Measurements from ENCODE around the gene CSNK1G1. TPM values are rescaled to one million over a fixed set of nuclear protein-coding genes. Genes with fewer than 3 reads are reported as not detected.
A peak's percentile ranks its signal among the peaks of the same experiment; 100 is the strongest.

CSNK1G1 gene
- polyA plus RNA-seq, 2 of the 4 experiments (the other 2 are of a cell fraction): 11.0 to 36.3 TPM

- TF ChIP-seq PHF8 (IDR thresholded peaks at IDR 0.05; ENCODE audit: borderline replicate concordance, low read depth) (no peak), ZFP36 (IDR thresholded peaks at IDR 0.05; ENCODE audit: borderline replicate concordance, partially characterized antibody) (no peak), HOXB5 (CRISPR knock-in tag; IDR thresholded peaks at IDR 0.05) (no peak), ZC3H11A (IDR thresholded peaks at IDR 0.05) (no peak), FOXS1 (CRISPR knock-in tag; IDR thresholded peaks at IDR 0.05) (no peak), KDM5A (IDR thresholded peaks at IDR 0.05) (no peak), RNF2 (IDR thresholded peaks at IDR 0.05; ENCODE audit: borderline replicate concordance, low read depth) (no peak), CBX2 (IDR thresholded peaks at IDR 0.05; ENCODE audit: borderline replicate concordance, low read depth) (no peak)
- Histone ChIP-seq H3K4me3 (no peak overlapping the region), H3K4me2 (no peak overlapping the region), H3K9me3 (no peaks in the 10 kb centered on the region), H3K27ac (no peak overlapping the region), H3K4me1 (peaks cover 24% of the 10 kb centered on the region)
- ChIA-PET CTCF (no interaction called here), POLR2A (no interaction called here)
- no peak for DNase-seq (ENCODE audit: low read depth in 1 of 2, low spot score in 1 of 2)
- WGBS (ENCODE audit: missing lambda C conversion rate): 67% methylated on average over 2 of the region's 2 CpGs
- peak; percentile 78 for FAIRE-seq
- ATAC-seq: no peak
Measured at GRCh38 chr15:64289550-64289949, 66.4 kb downstream of the CSNK1G1 start.

- Histone ChIP-seq H3K4me1 (peaks cover 29% of the 10 kb centered on the region), H3K4me3 (no peak overlapping the region), H3K27ac (no peak overlapping the region), H3K4me2 (no peak overlapping the region), H3K9me3 (no peaks in the 10 kb centered on the region)
- ChIA-PET CTCF (interaction anchor here (0.9 kb wide), 1 partner anchor 15 kb away, joined by 3 read pairs; no protein-coding TSS in a partner anchor), POLR2A (no interaction called here)
- TF ChIP-seq JUNB (IDR thresholded peaks at IDR 0.05) (no peak), CTCF (IDR thresholded peaks at IDR 0.05) (no peak), EP300 (IDR thresholded peaks at IDR 0.05) (no peak), SMC3 (IDR thresholded peaks at IDR 0.05) (no peak), ZSCAN20 (CRISPR knock-in tag; IDR thresholded peaks at IDR 0.05) (no peak), FOSB (CRISPR knock-in tag; IDR thresholded peaks at IDR 0.05) (no peak), PHF8 (IDR thresholded peaks at IDR 0.05; ENCODE audit: borderline replicate concordance, low read depth) (no peak), NR3C1 (IDR thresholded peaks at IDR 0.05) (no peak), HOXA7 (CRISPR knock-in tag; IDR thresholded peaks at IDR 0.05) (no peak), NFE2L2 (conservative IDR thresholded peaks at IDR 0.05; ENCODE audit: low read length) (no peak), RARB (CRISPR knock-in tag; IDR thresholded peaks at IDR 0.05) (no peak), CBX8 (IDR thresholded peaks at IDR 0.05) (no peak)
- TF ChIP-seq, protein P1, sequence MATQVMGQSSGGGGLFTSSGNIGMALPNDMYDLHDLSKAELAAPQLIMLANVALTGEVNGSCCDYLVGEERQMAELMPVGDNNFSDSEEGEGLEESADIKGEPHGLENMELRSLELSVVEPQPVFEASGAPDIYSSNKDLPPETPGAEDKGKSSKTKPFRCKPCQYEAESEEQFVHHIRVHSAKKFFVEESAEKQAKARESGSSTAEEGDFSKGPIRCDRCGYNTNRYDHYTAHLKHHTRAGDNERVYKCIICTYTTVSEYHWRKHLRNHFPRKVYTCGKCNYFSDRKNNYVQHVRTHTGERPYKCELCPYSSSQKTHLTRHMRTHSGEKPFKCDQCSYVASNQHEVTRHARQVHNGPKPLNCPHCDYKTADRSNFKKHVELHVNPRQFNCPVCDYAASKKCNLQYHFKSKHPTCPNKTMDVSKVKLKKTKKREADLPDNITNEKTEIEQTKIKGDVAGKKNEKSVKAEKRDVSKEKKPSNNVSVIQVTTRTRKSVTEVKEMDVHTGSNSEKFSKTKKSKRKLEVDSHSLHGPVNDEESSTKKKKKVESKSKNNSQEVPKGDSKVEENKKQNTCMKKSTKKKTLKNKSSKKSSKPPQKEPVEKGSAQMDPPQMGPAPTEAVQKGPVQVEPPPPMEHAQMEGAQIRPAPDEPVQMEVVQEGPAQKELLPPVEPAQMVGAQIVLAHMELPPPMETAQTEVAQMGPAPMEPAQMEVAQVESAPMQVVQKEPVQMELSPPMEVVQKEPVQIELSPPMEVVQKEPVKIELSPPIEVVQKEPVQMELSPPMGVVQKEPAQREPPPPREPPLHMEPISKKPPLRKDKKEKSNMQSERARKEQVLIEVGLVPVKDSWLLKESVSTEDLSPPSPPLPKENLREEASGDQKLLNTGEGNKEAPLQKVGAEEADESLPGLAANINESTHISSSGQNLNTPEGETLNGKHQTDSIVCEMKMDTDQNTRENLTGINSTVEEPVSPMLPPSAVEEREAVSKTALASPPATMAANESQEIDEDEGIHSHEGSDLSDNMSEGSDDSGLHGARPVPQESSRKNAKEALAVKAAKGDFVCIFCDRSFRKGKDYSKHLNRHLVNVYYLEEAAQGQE (IDR thresholded peaks at IDR 0.05): no peak
- TF ChIP-seq, protein P2, sequence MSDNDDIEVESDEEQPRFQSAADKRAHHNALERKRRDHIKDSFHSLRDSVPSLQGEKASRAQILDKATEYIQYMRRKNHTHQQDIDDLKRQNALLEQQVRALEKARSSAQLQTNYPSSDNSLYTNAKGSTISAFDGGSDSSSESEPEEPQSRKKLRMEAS (IDR thresholded peaks at IDR 0.05): no peak
- TF ChIP-seq, protein P3, sequence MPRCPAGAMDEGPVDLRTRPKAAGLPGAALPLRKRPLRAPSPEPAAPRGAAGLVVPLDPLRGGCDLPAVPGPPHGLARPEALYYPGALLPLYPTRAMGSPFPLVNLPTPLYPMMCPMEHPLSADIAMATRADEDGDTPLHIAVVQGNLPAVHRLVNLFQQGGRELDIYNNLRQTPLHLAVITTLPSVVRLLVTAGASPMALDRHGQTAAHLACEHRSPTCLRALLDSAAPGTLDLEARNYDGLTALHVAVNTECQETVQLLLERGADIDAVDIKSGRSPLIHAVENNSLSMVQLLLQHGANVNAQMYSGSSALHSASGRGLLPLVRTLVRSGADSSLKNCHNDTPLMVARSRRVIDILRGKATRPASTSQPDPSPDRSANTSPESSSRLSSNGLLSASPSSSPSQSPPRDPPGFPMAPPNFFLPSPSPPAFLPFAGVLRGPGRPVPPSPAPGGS (IDR thresholded peaks at IDR 0.05): no peak
- TF ChIP-seq, protein P4, sequence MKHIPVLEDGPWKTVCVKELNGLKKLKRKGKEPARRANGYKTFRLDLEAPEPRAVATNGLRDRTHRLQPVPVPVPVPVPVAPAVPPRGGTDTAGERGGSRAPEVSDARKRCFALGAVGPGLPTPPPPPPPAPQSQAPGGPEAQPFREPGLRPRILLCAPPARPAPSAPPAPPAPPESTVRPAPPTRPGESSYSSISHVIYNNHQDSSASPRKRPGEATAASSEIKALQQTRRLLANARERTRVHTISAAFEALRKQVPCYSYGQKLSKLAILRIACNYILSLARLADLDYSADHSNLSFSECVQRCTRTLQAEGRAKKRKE (CRISPR knock-in tag; IDR thresholded peaks at IDR 0.05; ENCODE audit: low read depth): no peak
- FAIRE-seq (peak; percentile 56), ATAC-seq (no peak), DNase-seq (ENCODE audit: low read depth in 1 of 2, low spot score in 1 of 2) (no peak)
- WGBS (ENCODE audit: missing lambda C conversion rate): 88% methylated on average over 8 of the region's 8 CpGs
Measured at GRCh38 chr15:64288999-64289398, 67.0 kb downstream of the CSNK1G1 start.

Measured in A549 (cell line).